HUES64 (cell line): ENCODE results near the gene LYRM7.
"Not testable (repeated sequence)": the region's sequence is repeated elsewhere in the genome, so short reads cannot be mapped to it uniquely, and the experiment has no call there.

Experiments
- H3K27ac ChIP-seq: 2 replicates; pipeline ENCODE4 v1.7.0; 2013; ENCODE audit warnings: low read depth, low read length, inconsistent platforms
- H3K27me3 ChIP-seq: 2 replicates; pipeline ENCODE4 v1.6.1; 2013; ENCODE audit warnings: mild to moderate bottlenecking, low read length; ENCODE audit not compliant: insufficient read depth
- H3K36me3 ChIP-seq: 2 replicates; pipeline ENCODE4 v1.6.1; 2013; ENCODE audit warnings: mild to moderate bottlenecking, low read length; ENCODE audit not compliant: insufficient read depth
- H3K4me1 ChIP-seq: 2 replicates; pipeline ENCODE4 v1.6.1; 2013; ENCODE audit warnings: mild to moderate bottlenecking, low read length, moderate library complexity; ENCODE audit not compliant: insufficient read depth
- H3K4me3 ChIP-seq: 2 replicates; pipeline ENCODE4 v1.5.1; 2013; ENCODE audit warnings: mild to moderate bottlenecking, low read length, moderate library complexity
- H3K9ac ChIP-seq: 2 replicates; pipeline ENCODE4 v1.6.1; 2013; ENCODE audit warnings: mild to moderate bottlenecking, low read depth, low read length
- H3K9me3 ChIP-seq: 2 replicates; pipeline ENCODE4 v1.6.1; 2013; ENCODE audit warnings: low read depth, low read length; ENCODE audit not compliant: insufficient read depth
- WGBS: fragments of 150-250, 120-280 bp; methylation state at CpG from one replicate; pipeline ENCODE4 v1.1.7; 2013; ENCODE audit warnings: missing lambda C conversion rate; 5-methylcytosine and 5-hydroxymethylcytosine counted together

The LYRM7 gene

GRCh38 chr5:131182839-131183238 is 12.1 kb downstream of the LYRM7 start:
- Histone ChIP-seq H3K36me3 (peaks cover 5% of the 10 kb centered on the region; the same call in 1 of the 2 replicates), H3K4me3 (no peak overlapping the region), H3K27me3 (no peaks in the 10 kb centered on the region), H3K9ac (no peak overlapping the region), H3K9me3 (no peaks in the 10 kb centered on the region), H3K27ac (no peak overlapping the region), H3K4me1 (no peaks in the 10 kb centered on the region)

- Histone ChIP-seq H3K4me1 (no peaks in the 10 kb centered on the region), H3K27ac (no peak overlapping the region), H3K36me3 (peaks cover 6% of the 10 kb centered on the region; the same call in 1 of the 2 replicates), H3K4me3 (no peak overlapping the region), H3K27me3 (no peaks in the 10 kb centered on the region), H3K9ac (no peak overlapping the region), H3K9me3 (no peaks in the 10 kb centered on the region)
Measured at GRCh38 chr5:131185523-131186104, 14.9 kb downstream of the LYRM7 start.

DNA sequence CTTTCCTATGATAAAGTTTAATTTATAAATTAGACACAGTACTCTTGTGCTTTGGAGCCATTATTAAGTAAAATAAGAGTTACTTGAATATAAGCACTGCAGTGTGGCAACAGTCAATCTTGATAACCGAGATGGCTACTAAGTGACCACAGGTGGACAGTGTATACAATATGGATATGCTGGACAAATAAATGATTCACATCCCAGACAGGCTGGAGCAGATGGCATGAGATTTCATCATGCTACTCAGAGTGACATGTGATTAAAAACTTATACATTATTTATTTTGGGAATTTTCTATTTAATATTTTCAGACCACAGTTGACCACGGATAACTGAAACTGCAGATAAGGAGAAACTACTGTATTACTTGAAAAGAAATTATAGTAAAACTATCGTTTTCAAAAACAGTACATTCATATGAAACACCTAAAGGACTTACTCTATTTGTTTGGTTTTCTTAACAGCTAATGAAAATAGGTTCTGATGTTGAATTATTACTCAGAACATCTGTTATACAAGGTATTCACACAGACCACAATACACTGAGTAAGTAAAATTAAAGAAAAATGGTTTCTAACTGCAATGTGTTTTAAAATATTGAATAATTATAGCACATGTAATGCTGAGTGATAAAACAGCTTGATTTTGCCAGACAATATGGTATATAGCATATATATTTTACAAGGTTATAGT is 16.0 kb downstream of the LYRM7 start:
- WGBS, result 97% methylated on average over 1 of the region's 3 CpGs
- H3K4me1 ChIP-seq, result no peaks in the 10 kb centered on the region
- no peak overlapping the region for H3K4me3 ChIP-seq
- H3K9ac ChIP-seq, result no peak overlapping the region
- no peaks in the 10 kb centered on the region for H3K27me3 ChIP-seq
- no peak overlapping the region for H3K27ac ChIP-seq
- peaks cover 6% of the 10 kb centered on the region; the same call in 1 of the 2 replicates for H3K36me3 ChIP-seq
- no peaks in the 10 kb centered on the region for H3K9me3 ChIP-seq

DNA sequence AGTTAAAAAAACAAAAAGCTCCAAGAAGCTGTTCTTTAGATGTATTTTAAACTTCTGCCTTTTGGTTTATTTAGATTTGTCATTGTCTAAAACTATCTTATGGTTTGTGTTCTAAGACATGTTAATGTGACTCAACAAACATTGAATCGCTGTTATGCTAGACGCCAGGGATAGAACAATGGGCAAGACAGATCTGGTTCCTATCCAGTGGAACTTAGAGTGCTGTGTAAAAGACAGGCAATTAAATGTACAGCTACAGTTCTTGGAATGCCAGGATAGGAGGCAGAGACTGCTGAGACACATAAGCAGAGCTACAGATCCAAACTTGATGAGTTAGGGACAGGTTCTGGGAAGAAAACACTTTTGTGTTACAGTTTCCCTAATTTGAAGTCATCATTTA is 22.4 kb downstream of the LYRM7 start:
- WGBS, result 92% methylated on average over 2 of the region's 2 CpGs
- Histone ChIP-seq H3K4me3 (no peak overlapping the region), H3K27me3 (no peaks in the 10 kb centered on the region), H3K4me1 (no peaks in the 10 kb centered on the region; the same call in 1 of the 2 replicates), H3K27ac (no peak overlapping the region), H3K9ac (no peak overlapping the region), H3K36me3 (no peaks in the 10 kb centered on the region), H3K9me3 (no peaks in the 10 kb centered on the region)

GRCh38 chr5:131193897-131194296 is 23.2 kb downstream of the LYRM7 start:
- H3K9me3 ChIP-seq, H3K27me3 ChIP-seq, H3K9ac ChIP-seq, H3K4me1 ChIP-seq, H3K27ac ChIP-seq, H3K36me3 ChIP-seq, H3K4me3 ChIP-seq: not testable (repeated sequence)
- 100% methylated on average over 3 of the region's 7 CpGs for WGBS

- Histone ChIP-seq H3K9ac (no peak overlapping the region), H3K4me3 (no peak overlapping the region), H3K36me3 (peaks cover 2% of the 10 kb centered on the region; the same call in 1 of the 2 replicates), H3K27me3 (no peaks in the 10 kb centered on the region), H3K27ac (no peak overlapping the region), H3K4me1 (no peaks in the 10 kb centered on the region; the same call in 1 of the 2 replicates), H3K9me3 (no peaks in the 10 kb centered on the region)
- 94% methylated on average over 5 of the region's 5 CpGs for WGBS
Measured at GRCh38 chr5:131194725-131195124, 24.0 kb downstream of the LYRM7 start.

GRCh38 chr5:131195696-131196095 is 25.0 kb downstream of the LYRM7 start:
- no peaks in the 10 kb centered on the region; the same call in 1 of the 2 replicates for H3K4me1 ChIP-seq
- H3K36me3 ChIP-seq, result peaks cover 5% of the 10 kb centered on the region; the same call in 1 of the 2 replicates
- no peaks in the 10 kb centered on the region for H3K27me3 ChIP-seq

DNA sequence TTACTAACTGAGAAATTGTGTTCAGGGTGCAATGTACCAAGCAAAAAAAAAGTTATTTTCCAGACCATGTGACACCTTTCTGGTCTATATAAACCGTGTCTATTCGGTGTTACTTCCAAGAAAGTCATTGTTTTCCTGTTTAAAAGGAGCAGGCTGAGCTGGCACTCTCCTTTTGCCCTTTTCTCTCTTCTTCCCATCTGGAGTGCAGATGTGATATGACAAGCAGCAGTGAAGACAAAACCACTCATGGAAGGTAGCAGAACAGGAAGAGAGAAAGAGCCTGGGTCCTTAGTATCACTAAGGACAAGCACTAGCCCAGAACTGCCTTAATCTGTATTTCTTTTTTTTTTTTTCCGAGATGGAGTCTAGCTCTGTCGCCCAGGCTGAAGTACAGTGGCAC is 25.6 kb downstream of the LYRM7 start:
- no peaks in the 10 kb centered on the region for H3K9me3 ChIP-seq
- no peak overlapping the region for H3K27ac ChIP-seq
- no peak overlapping the region for H3K4me3 ChIP-seq
- H3K36me3 ChIP-seq, result peaks cover 5% of the 10 kb centered on the region; the same call in 1 of the 2 replicates
- WGBS, result 94% methylated on average over 4 of the region's 4 CpGs
- no peaks in the 10 kb centered on the region; the same call in 1 of the 2 replicates for H3K4me1 ChIP-seq
- no peak overlapping the region for H3K9ac ChIP-seq
- H3K27me3 ChIP-seq, result no peaks in the 10 kb centered on the region

More at GRCh38 chr5:131195696-131196095, 25.0 kb downstream of the LYRM7 start:
- H3K4me3 ChIP-seq, result no peak overlapping the region
- H3K9ac ChIP-seq, result no peak overlapping the region
- no peaks in the 10 kb centered on the region for H3K9me3 ChIP-seq
- no peak overlapping the region for H3K27ac ChIP-seq

DNA sequence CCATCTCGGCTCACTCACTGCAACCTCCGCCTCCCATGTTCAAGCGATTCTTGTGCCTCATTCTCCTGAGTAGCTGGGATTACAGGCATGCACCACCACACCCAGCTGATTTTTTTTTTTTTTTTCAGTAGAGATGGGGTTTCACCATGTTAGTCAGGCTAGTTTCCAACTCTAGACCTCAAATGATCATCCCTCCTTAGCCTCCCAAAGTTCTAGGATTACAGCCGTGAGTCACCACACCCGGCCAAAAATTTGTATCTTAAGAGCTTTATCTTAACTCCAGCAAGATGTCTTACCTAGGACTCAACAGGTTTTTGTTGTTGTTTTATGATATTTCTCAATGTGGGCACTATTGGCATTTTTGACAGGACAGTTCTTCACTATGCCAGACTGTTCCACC is 27.9 kb downstream of the LYRM7 start:
- H3K27ac ChIP-seq, result no peak overlapping the region
- no peak overlapping the region for H3K4me3 ChIP-seq
- H3K27me3 ChIP-seq, result no peaks in the 10 kb centered on the region
- WGBS, result 92% methylated on average over 5 of the region's 5 CpGs
- H3K9ac ChIP-seq, result no peak overlapping the region
- no peaks in the 10 kb centered on the region for H3K9me3 ChIP-seq
- H3K4me1 ChIP-seq, result no peaks in the 10 kb centered on the region; the same call in 1 of the 2 replicates
- peaks cover 5% of the 10 kb centered on the region; the same call in 1 of the 2 replicates for H3K36me3 ChIP-seq

DNA sequence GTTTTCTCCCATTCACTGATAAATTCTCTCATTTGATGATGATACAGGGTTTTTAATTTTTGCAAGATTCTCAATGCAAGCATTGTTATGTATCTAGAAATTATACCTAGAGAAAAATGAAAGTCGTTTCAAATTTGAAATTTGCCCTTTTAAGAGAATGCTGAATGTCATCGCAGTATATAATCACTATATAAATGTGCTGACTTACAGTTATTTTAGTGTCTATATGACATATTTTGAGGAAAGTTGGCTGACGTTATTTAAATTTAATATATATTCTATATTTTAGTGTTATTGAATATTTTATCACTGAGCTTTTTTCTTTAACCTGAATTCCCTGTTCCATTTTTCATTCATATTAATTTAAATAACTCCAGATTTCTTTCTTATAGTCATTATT is 29.8 kb downstream of the LYRM7 start:
- Histone ChIP-seq H3K9me3 (no peaks in the 10 kb centered on the region), H3K4me1 (no peaks in the 10 kb centered on the region; the same call in 1 of the 2 replicates), H3K4me3 (no peak overlapping the region), H3K27me3 (no peaks in the 10 kb centered on the region), H3K9ac (no peak overlapping the region), H3K27ac (no peak overlapping the region), H3K36me3 (peaks cover 5% of the 10 kb centered on the region; the same call in 1 of the 2 replicates)
- WGBS, result 96% methylated on average over 2 of the region's 3 CpGs

GRCh38 chr5:131204964-131205363 is 34.2 kb downstream of the LYRM7 start:
- no peak overlapping the region for H3K9ac ChIP-seq
- H3K4me1 ChIP-seq, result peaks cover 21% of the 10 kb centered on the region
- peaks cover under 1% of the 10 kb centered on the region; the same call in 1 of the 2 replicates for H3K36me3 ChIP-seq
- H3K9me3 ChIP-seq, result no peaks in the 10 kb centered on the region
- H3K27me3 ChIP-seq, result no peaks in the 10 kb centered on the region
- 93% methylated on average over 2 of the region's 2 CpGs for WGBS
- H3K4me3 ChIP-seq, result no peak overlapping the region
- H3K27ac ChIP-seq, result no peak overlapping the region
